Measurements from ENCODE around the gene JAM3.

Gene JAM3

GRCh38 chr11:134060316-134060715, 8.6 kb upstream of the JAM3 start:
- Histone ChIP-seq H3K27me3 (ENCODE audit: insufficient read depth, poor library complexity, severe bottlenecking) (peaks cover 5% of the 10 kb centered on the region), H3K4me3 (ENCODE audit: severe bottlenecking) (no peak overlapping the region), H3K4me1 (ENCODE audit: insufficient read depth, poor library complexity, severe bottlenecking) (no peaks in the 10 kb centered on the region), H3K36me3 (ENCODE audit: low read depth) (no peaks in the 10 kb centered on the region), H3K27ac (ENCODE audit: poor library complexity, severe bottlenecking) (no peak overlapping the region), H3K9me3 (ENCODE audit: severe bottlenecking) (no peaks in the 10 kb centered on the region)
- no peak for TF ChIP-seq CTCF (IDR thresholded peaks at IDR 0.05; ENCODE audit: poor library complexity, severe bottlenecking)
- ATAC-seq (ENCODE audit: low read depth) (no peak), DNase-seq (ENCODE audit: low spot score) (no peak)

GRCh38 chr11:134062265-134063123, 6.4 kb upstream of the JAM3 start:
- Histone ChIP-seq H3K27ac (ENCODE audit: poor library complexity, severe bottlenecking) (no peak overlapping the region), H3K4me1 (ENCODE audit: insufficient read depth, poor library complexity, severe bottlenecking) (no peaks in the 10 kb centered on the region), H3K4me3 (ENCODE audit: severe bottlenecking) (no peak overlapping the region), H3K27me3 (ENCODE audit: insufficient read depth, poor library complexity, severe bottlenecking) (peaks cover 15% of the 10 kb centered on the region), H3K9me3 (ENCODE audit: severe bottlenecking) (no peaks in the 10 kb centered on the region), H3K36me3 (ENCODE audit: low read depth) (no peaks in the 10 kb centered on the region)
- ATAC-seq (ENCODE audit: low read depth) (no peak), DNase-seq (ENCODE audit: low spot score) (no peak)
- no peak for TF ChIP-seq CTCF (IDR thresholded peaks at IDR 0.05; ENCODE audit: poor library complexity, severe bottlenecking)

- no peak for TF ChIP-seq CTCF (IDR thresholded peaks at IDR 0.05; ENCODE audit: poor library complexity, severe bottlenecking)
- Histone ChIP-seq H3K27ac (ENCODE audit: poor library complexity, severe bottlenecking) (no peak overlapping the region), H3K4me3 (ENCODE audit: severe bottlenecking) (no peak overlapping the region), H3K9me3 (ENCODE audit: severe bottlenecking) (no peaks in the 10 kb centered on the region), H3K36me3 (ENCODE audit: low read depth) (no peaks in the 10 kb centered on the region), H3K27me3 (ENCODE audit: insufficient read depth, poor library complexity, severe bottlenecking) (peaks cover 21% of the 10 kb centered on the region), H3K4me1 (ENCODE audit: insufficient read depth, poor library complexity, severe bottlenecking) (no peaks in the 10 kb centered on the region)
- ATAC-seq (ENCODE audit: low read depth), result no peak
- DNase-seq (ENCODE audit: low spot score), result no peak
Measured at GRCh38 chr11:134063124-134063495, 5.8 kb upstream of the JAM3 start.

- Histone ChIP-seq H3K27me3 (ENCODE audit: insufficient read depth, poor library complexity, severe bottlenecking) (peaks cover 27% of the 10 kb centered on the region), H3K9me3 (ENCODE audit: severe bottlenecking) (no peaks in the 10 kb centered on the region), H3K4me3 (ENCODE audit: severe bottlenecking) (no peak overlapping the region), H3K36me3 (ENCODE audit: low read depth) (no peaks in the 10 kb centered on the region), H3K27ac (ENCODE audit: poor library complexity, severe bottlenecking) (no peak overlapping the region), H3K4me1 (ENCODE audit: insufficient read depth, poor library complexity, severe bottlenecking) (no peaks in the 10 kb centered on the region)
- no peak for DNase-seq (ENCODE audit: low spot score)
- ATAC-seq (ENCODE audit: low read depth), result no peak
- TF ChIP-seq CTCF (IDR thresholded peaks at IDR 0.05; ENCODE audit: poor library complexity, severe bottlenecking), result no peak
Measured at GRCh38 chr11:134063991-134064747, 4.7 kb upstream of the JAM3 start.
